GM18951 (cell line): ENCODE data around the gene CMPK2.
"Not testable (repeated sequence)": the region's sequence is repeated elsewhere in the genome, so short reads cannot be mapped to it uniquely, and the experiment has no call there.

ENCODE experiments used
- POLR2A ChIP-seq: IDR thresholded peaks from 4 replicates; pipeline ENCODE4 v1.6.1; 2011; ENCODE audit warnings: mild to moderate bottlenecking; ENCODE audit not compliant: insufficient read length, insufficient read depth; ENCODE audit errors: extremely low read depth
- in situ Hi-C: fragments of 300-500 bp; cut with MboI; formaldehyde crosslinking; loops from one replicate; pipeline ENCODE4 v1.12.0; 2022; ENCODE audit warnings: low sequenced_read_pairs, mixed read lengths, inconsistent platforms; ENCODE audit not compliant: unreplicated experiment

The CMPK2 gene

GRCh38 chr2:6874032-6874431 lies 8.3 kb upstream of the CMPK2 start:
- in situ Hi-C loops = no loop called here
- no peak for TF ChIP-seq POLR2A

- no peak for TF ChIP-seq POLR2A
- in situ Hi-C loops = no loop called here
Observed at GRCh38 chr2:6872394-6872793, 6.7 kb upstream of the CMPK2 start.

GRCh38 chr2:6866982-6867381 lies 1.3 kb upstream of the CMPK2 start:
- in situ Hi-C loops = no loop called here

GRCh38 chr2:6866275-6866671 lies 566 bp upstream of the CMPK2 start:
- no peak for TF ChIP-seq POLR2A
- in situ Hi-C loops = no loop called here

More at GRCh38 chr2:6866982-6867381, 1.3 kb upstream of the CMPK2 start:
- TF ChIP-seq POLR2A = no peak

GRCh38 chr2:6864923-6865345 lies 773 bp downstream of the CMPK2 start:
- no peak for TF ChIP-seq POLR2A
- in situ Hi-C loops = no loop called here

- in situ Hi-C loops = no loop called here
- TF ChIP-seq POLR2A = no peak
Observed at GRCh38 chr2:6864231-6864754, 1.4 kb downstream of the CMPK2 start.

GRCh38 chr2:6863792-6864191 lies 1.9 kb downstream of the CMPK2 start:
- in situ Hi-C loops = no loop called here
- TF ChIP-seq POLR2A = no peak

GRCh38 chr2:6860296-6860695 lies 5.4 kb downstream of the CMPK2 start:
- in situ Hi-C loops = no loop called here
- TF ChIP-seq POLR2A = no peak

- in situ Hi-C loops = not testable (repeated sequence)
Observed at GRCh38 chr2:6858466-6859027, 7.2 kb downstream of the CMPK2 start.

GRCh38 chr2:6856548-6856920 lies 9.2 kb downstream of the CMPK2 start:
- no peak for TF ChIP-seq POLR2A
- in situ Hi-C loops = no loop called here

- TF ChIP-seq POLR2A = no peak
- in situ Hi-C loops = no loop called here
Observed at GRCh38 chr2:6855860-6856547, 9.7 kb downstream of the CMPK2 start.

- in situ Hi-C loops = no loop called here
Observed at GRCh38 chr2:6854416-6854815, 11.3 kb downstream of the CMPK2 start.

GRCh38 chr2:6852195-6852594 lies 13.5 kb downstream of the CMPK2 start:
- TF ChIP-seq POLR2A = no peak
- in situ Hi-C loops = no loop called here

More at GRCh38 chr2:6854416-6854815, 11.3 kb downstream of the CMPK2 start:
- no peak for TF ChIP-seq POLR2A

- no peak for TF ChIP-seq POLR2A
- in situ Hi-C loops = no loop called here
Observed at GRCh38 chr2:6846967-6847681, 18.6 kb downstream of the CMPK2 start.
